Panc1 (cell line): ENCODE results near the gene C5orf34. TPM values are rescaled to one million over a fixed set of nuclear protein-coding genes. Genes with fewer than 3 reads are reported as not detected.
"Not testable (repeated sequence)": the region's sequence is repeated elsewhere in the genome, so short reads cannot be mapped to it uniquely, and the experiment has no call there.

ENCODE experiments used
- ATAC-seq: fragments of 200-7000 bp; cut with Tn5 transposase; 2 replicates; pipeline ENCODE4 v1.9.1; 2020; ENCODE audit warnings: mild to moderate bottlenecking, moderate library complexity
- BruUV-seq: library from RNA; stranded (reverse); fragments of 400-500 nt; replicated peaks from 2 replicates; lab custom pipeline; 2021; lab: Mats Ljungman, UMichigan
- CTCF ChIA-PET: fragments of 300-600 bp; sonication (Branson Sonifier 250); formaldehyde crosslinking; loops from one replicate; lab custom pipeline; 2022; ENCODE audit warnings: antibody characterized with exemption; lab: Charles Lee
- POLR2A ChIA-PET: fragments of 300-600 bp; sonication (Branson Sonifier 250); formaldehyde crosslinking; loops from one replicate; lab custom pipeline; 2022; ENCODE audit warnings: antibody characterized with exemption; lab: Charles Lee
- DNase-seq: peaks from one replicate; pipeline ENCODE4 v3.0.0-alpha.2; 2010; ENCODE audit warnings: low read depth, low spot score
- H3K27ac ChIP-seq: 2 replicates; pipeline ENCODE4 v1.5.1; 2011; ENCODE audit warnings: mild to moderate bottlenecking, low read length, inconsistent platforms
- H3K27me3 ChIP-seq: fragments of 200-500 bp; sonication (Bioruptor generic); 2 replicates; pipeline ENCODE4 v1.6.0; 2014; ENCODE audit warnings: low read length, inconsistent platforms; ENCODE audit not compliant: control insufficient read depth, insufficient read depth
- H3K36me3 ChIP-seq: fragments of 200-500 bp; sonication (Bioruptor generic); 2 replicates; pipeline ENCODE4 v1.5.1; 2014; ENCODE audit warnings: inconsistent platforms, mild to moderate bottlenecking, low read length, moderate library complexity; ENCODE audit not compliant: control insufficient read depth, insufficient read depth
- H3K4me1 ChIP-seq: 2 replicates; pipeline ENCODE4 v1.5.1; 2011; ENCODE audit warnings: inconsistent platforms, mild to moderate bottlenecking, low read length, moderate library complexity; ENCODE audit not compliant: control insufficient read depth, insufficient read depth
- H3K4me3 ChIP-seq, 2 experiments: 2 replicates each; pipeline ENCODE4 v1.5.1; 2011 to 2012; ENCODE audit warnings: low read depth in 2 of 2, low read length in 2 of 2, mild to moderate bottlenecking in 2 of 2, inconsistent platforms in 1 of 2, moderate library complexity in 1 of 2
- H3K9me3 ChIP-seq: fragments of 200-500 bp; sonication (Bioruptor generic); 2 replicates; pipeline ENCODE4 v1.5.1; 2014; ENCODE audit warnings: low read depth, mild to moderate bottlenecking, inconsistent platforms, low read length, moderate library complexity; ENCODE audit not compliant: control insufficient read depth, insufficient read depth
- CTCF ChIP-seq: fragments of 450-650 bp; IDR thresholded peaks from 2 replicates; pipeline ENCODE4 v1.5.1; 2017; ENCODE audit warnings: mild to moderate bottlenecking
- POLR2AphosphoS5 ChIP-seq: IDR thresholded peaks from 2 replicates; pipeline ENCODE4 v1.6.1; 2012; ENCODE audit warnings: mild to moderate bottlenecking, low read depth, low read length, moderate library complexity
- REST ChIP-seq, 2 experiments: IDR thresholded peaks; 2 replicates each; pipeline ENCODE4 v1.6.1; 2011 to 2012; ENCODE audit warnings: low read depth in 2 of 2, control low read depth in 1 of 2, low read length in 1 of 2, mild to moderate bottlenecking in 1 of 2, moderate library complexity in 1 of 2; ENCODE audit not compliant: insufficient read depth in 1 of 2
- SIN3A ChIP-seq: IDR thresholded peaks from 2 replicates; pipeline ENCODE4 v1.6.1; 2012; ENCODE audit warnings: low read depth, mild to moderate bottlenecking, low read length, moderate library complexity, borderline replicate concordance; ENCODE audit not compliant: insufficient read depth
- TCF7L2 ChIP-seq: IDR thresholded peaks from 2 replicates; pipeline ENCODE4 v1.6.1; 2011; ENCODE audit warnings: mild to moderate bottlenecking, low read depth, low read length, inconsistent platforms
- in situ Hi-C: cut with HindIII; loops from 2 replicates; pipeline ENCODE4 v1.10.0; 2016; ENCODE audit warnings: low sequenced_read_pairs, low pct_unique_long_range_greater_than_20kb
- intact Hi-C: fragments of 100-400 bp; cut with micrococcal nuclease; formaldehyde crosslinking; loops from one replicate; pipeline ENCODE4 v1.10.0; 2022; ENCODE audit not compliant: unreplicated experiment
- total RNA-seq: library from RNA; stranded (reverse); gene quantifications from one replicate; pipeline ENCODE4 v1.2.1, GENCODE V29; 2021; ENCODE audit not compliant: unreplicated experiment

C5orf34 gene
- total RNA-seq, 1 experiment from 2014 or later, result 6.3 TPM

- in situ Hi-C loops, result no loop called here
- no TSS peak for BruUV-seq
- CTCF ChIA-PET, result no interaction called here
These were observed 38.4 kb upstream of the C5orf34 start for GRCh38 chr5:43553381-43553780.

GRCh38 chr5:43551731-43552130, 36.8 kb upstream of the C5orf34 start:
- in situ Hi-C loops (no loop called here), intact Hi-C loops (no loop called here)
- no peak for ATAC-seq
- TF ChIP-seq CTCF (no peak), POLR2AphosphoS5 (no peak), SIN3A (no peak), REST (IDR thresholded peaks at IDR 0.05; ENCODE audit: insufficient read depth in 1 of 2, low read depth in 2 of 2, low read length in 1 of 2) (no peak), TCF7L2 (no peak)
- POLR2A ChIA-PET, result no interaction called here
- CTCF ChIA-PET, result no interaction called here
- Histone ChIP-seq H3K36me3 (peaks cover 49% of the 10 kb centered on the region), H3K27ac (no peak overlapping the region), H3K9me3 (no peaks in the 10 kb centered on the region), H3K27me3 (no peaks in the 10 kb centered on the region), H3K4me1 (peaks cover 14% of the 10 kb centered on the region), H3K4me3 (no peak overlapping the region)
- DNase-seq, result no peak
- BruUV-seq, result no TSS peak

More at GRCh38 chr5:43553381-43553780, 38.4 kb upstream of the C5orf34 start:
- intact Hi-C loops, result no loop called here
- H3K4me1 ChIP-seq, result peaks cover 18% of the 10 kb centered on the region
- H3K27me3 ChIP-seq, result no peaks in the 10 kb centered on the region
- peaks cover 40% of the 10 kb centered on the region for H3K36me3 ChIP-seq
- H3K9me3 ChIP-seq, result no peaks in the 10 kb centered on the region
- ATAC-seq (no peak), DNase-seq (no peak)
- TF ChIP-seq POLR2AphosphoS5 (no peak), TCF7L2 (no peak), CTCF (no peak), REST (IDR thresholded peaks at IDR 0.05; ENCODE audit: insufficient read depth in 1 of 2, low read depth in 2 of 2, low read length in 1 of 2) (no peak), SIN3A (no peak)
- POLR2A ChIA-PET, result interaction anchor here (0.6 kb wide), 1 partner anchor 28 kb away, joined by 5 read pairs; no protein-coding TSS in a partner anchor
- H3K4me3 ChIP-seq, result no peak overlapping the region
- H3K27ac ChIP-seq, result no peak overlapping the region

GRCh38 chr5:43549272-43549671, 34.3 kb upstream of the C5orf34 start:
- in situ Hi-C loops, CTCF ChIA-PET, BruUV-seq, H3K4me1 ChIP-seq, H3K9me3 ChIP-seq, H3K27me3 ChIP-seq, intact Hi-C loops, H3K4me3 ChIP-seq, POLR2A ChIA-PET, DNase-seq, H3K27ac ChIP-seq, ATAC-seq: not testable (repeated sequence)
- H3K36me3 ChIP-seq, result peaks cover 53% of the 10 kb centered on the region
